ENCODE measurements around the gene ALOX15B.
"Not testable (repeated sequence)": the region's sequence is repeated elsewhere in the genome, so short reads cannot be mapped to it uniquely, and the experiment has no call there.

ALOX15B gene

GRCh38 chr17:8059131-8059530, 20.3 kb downstream of the ALOX15B start:
- Histone ChIP-seq H3K36me3 (ENCODE audit: control insufficient read depth, low read depth, low read length) (no peaks in the 10 kb centered on the region), H3K9me3 (ENCODE audit: control insufficient read depth, low read depth, low read length) (no peaks in the 10 kb centered on the region), H3K4me1 (ENCODE audit: control insufficient read depth, low read depth, low read length) (peaks cover 23% of the 10 kb centered on the region), H3K9ac (ENCODE audit: low read length) (no peak overlapping the region), H3K27ac (ENCODE audit: low read length) (no peak overlapping the region), H3K4me3 (ENCODE audit: low read length) (no peak overlapping the region), H3K27me3 (ENCODE audit: control insufficient read depth, insufficient read depth, low read length) (peaks cover 66% of the 10 kb centered on the region)

GRCh38 chr17:8060274-8060673, 21.4 kb downstream of the ALOX15B start:
- Histone ChIP-seq H3K9ac (ENCODE audit: low read length) (no peak overlapping the region), H3K27ac (ENCODE audit: low read length) (no peak overlapping the region), H3K36me3 (ENCODE audit: control insufficient read depth, low read depth, low read length) (no peaks in the 10 kb centered on the region), H3K9me3 (ENCODE audit: control insufficient read depth, low read depth, low read length) (no peaks in the 10 kb centered on the region), H3K4me1 (ENCODE audit: control insufficient read depth, low read depth, low read length) (peaks cover 23% of the 10 kb centered on the region), H3K4me3 (ENCODE audit: low read length) (no peak overlapping the region), H3K27me3 (ENCODE audit: control insufficient read depth, insufficient read depth, low read length) (peaks cover 76% of the 10 kb centered on the region)

GRCh38 chr17:8061851-8062250, 23.0 kb downstream of the ALOX15B start:
- H3K9me3 ChIP-seq (ENCODE audit: control insufficient read depth, low read depth, low read length); H3K9ac ChIP-seq (ENCODE audit: low read length); H3K36me3 ChIP-seq (ENCODE audit: control insufficient read depth, low read depth, low read length); H3K27ac ChIP-seq (ENCODE audit: low read length): not testable (repeated sequence)
- peak overlapping the region; percentile 55 for H3K4me3 ChIP-seq (ENCODE audit: low read length)
- peaks cover 70% of the 10 kb centered on the region for H3K27me3 ChIP-seq (ENCODE audit: control insufficient read depth, insufficient read depth, low read length)
- peaks cover 23% of the 10 kb centered on the region for H3K4me1 ChIP-seq (ENCODE audit: control insufficient read depth, low read depth, low read length)

- Histone ChIP-seq H3K27ac (ENCODE audit: low read length) (no peak overlapping the region), H3K4me3 (ENCODE audit: low read length) (peak overlapping the region; percentile 55), H3K9ac (ENCODE audit: low read length) (no peak overlapping the region), H3K4me1 (ENCODE audit: control insufficient read depth, low read depth, low read length) (peaks cover 23% of the 10 kb centered on the region), H3K9me3 (ENCODE audit: control insufficient read depth, low read depth, low read length) (no peaks in the 10 kb centered on the region), H3K27me3 (ENCODE audit: control insufficient read depth, insufficient read depth, low read length) (peaks cover 70% of the 10 kb centered on the region), H3K36me3 (ENCODE audit: control insufficient read depth, low read depth, low read length) (no peaks in the 10 kb centered on the region)
Observed at GRCh38 chr17:8062435-8062806, 23.6 kb downstream of the ALOX15B start.

GRCh38 chr17:8062807-8063483, 24.1 kb downstream of the ALOX15B start:
- H3K4me1 ChIP-seq (ENCODE audit: control insufficient read depth, low read depth, low read length): peaks cover 23% of the 10 kb centered on the region
- no peak overlapping the region for H3K9ac ChIP-seq (ENCODE audit: low read length)
- H3K36me3 ChIP-seq (ENCODE audit: control insufficient read depth, low read depth, low read length): no peaks in the 10 kb centered on the region
- H3K9me3 ChIP-seq (ENCODE audit: control insufficient read depth, low read depth, low read length): no peaks in the 10 kb centered on the region
- H3K4me3 ChIP-seq (ENCODE audit: low read length): peak overlapping the region; percentile 55
- peaks cover 69% of the 10 kb centered on the region for H3K27me3 ChIP-seq (ENCODE audit: control insufficient read depth, insufficient read depth, low read length)
- no peak overlapping the region for H3K27ac ChIP-seq (ENCODE audit: low read length)

- no peak overlapping the region for H3K9ac ChIP-seq (ENCODE audit: low read length)
- H3K9me3 ChIP-seq (ENCODE audit: control insufficient read depth, low read depth, low read length): no peaks in the 10 kb centered on the region
- H3K27me3 ChIP-seq (ENCODE audit: control insufficient read depth, insufficient read depth, low read length): peaks cover 68% of the 10 kb centered on the region
- H3K4me3 ChIP-seq (ENCODE audit: low read length): peak overlapping the region; percentile 55
- H3K36me3 ChIP-seq (ENCODE audit: control insufficient read depth, low read depth, low read length): no peaks in the 10 kb centered on the region
- H3K4me1 ChIP-seq (ENCODE audit: control insufficient read depth, low read depth, low read length): peaks cover 23% of the 10 kb centered on the region
- no peak overlapping the region for H3K27ac ChIP-seq (ENCODE audit: low read length)
Observed at GRCh38 chr17:8063761-8064534, 25.1 kb downstream of the ALOX15B start.

- Histone ChIP-seq H3K36me3 (ENCODE audit: control insufficient read depth, low read depth, low read length) (no peaks in the 10 kb centered on the region), H3K9me3 (ENCODE audit: control insufficient read depth, low read depth, low read length) (no peaks in the 10 kb centered on the region), H3K4me1 (ENCODE audit: control insufficient read depth, low read depth, low read length) (peaks cover 23% of the 10 kb centered on the region), H3K27me3 (ENCODE audit: control insufficient read depth, insufficient read depth, low read length) (peaks cover 62% of the 10 kb centered on the region), H3K4me3 (ENCODE audit: low read length) (no peak overlapping the region), H3K9ac (ENCODE audit: low read length) (no peak overlapping the region), H3K27ac (ENCODE audit: low read length) (no peak overlapping the region)
Observed at GRCh38 chr17:8064561-8065019, 25.7 kb downstream of the ALOX15B start.

GRCh38 chr17:8066841-8067775, 28.2 kb downstream of the ALOX15B start:
- H3K36me3 ChIP-seq (ENCODE audit: control insufficient read depth, low read depth, low read length): no peaks in the 10 kb centered on the region
- peaks cover 16% of the 10 kb centered on the region for H3K4me1 ChIP-seq (ENCODE audit: control insufficient read depth, low read depth, low read length)
- no peak overlapping the region for H3K27ac ChIP-seq (ENCODE audit: low read length)
- no peaks in the 10 kb centered on the region for H3K9me3 ChIP-seq (ENCODE audit: control insufficient read depth, low read depth, low read length)
- no peak overlapping the region for H3K9ac ChIP-seq (ENCODE audit: low read length)
- peaks cover 56% of the 10 kb centered on the region for H3K27me3 ChIP-seq (ENCODE audit: control insufficient read depth, insufficient read depth, low read length)
- no peak overlapping the region for H3K4me3 ChIP-seq (ENCODE audit: low read length)

GRCh38 chr17:8067806-8068205, 28.9 kb downstream of the ALOX15B start:
- Histone ChIP-seq H3K27me3 (ENCODE audit: control insufficient read depth, insufficient read depth, low read length) (peaks cover 56% of the 10 kb centered on the region), H3K36me3 (ENCODE audit: control insufficient read depth, low read depth, low read length) (no peaks in the 10 kb centered on the region), H3K4me1 (ENCODE audit: control insufficient read depth, low read depth, low read length) (peaks cover 9% of the 10 kb centered on the region), H3K9ac (ENCODE audit: low read length) (no peak overlapping the region), H3K27ac (ENCODE audit: low read length) (no peak overlapping the region), H3K4me3 (ENCODE audit: low read length) (no peak overlapping the region), H3K9me3 (ENCODE audit: control insufficient read depth, low read depth, low read length) (no peaks in the 10 kb centered on the region)

- Histone ChIP-seq H3K36me3 (ENCODE audit: control insufficient read depth, low read depth, low read length) (no peaks in the 10 kb centered on the region), H3K9me3 (ENCODE audit: control insufficient read depth, low read depth, low read length) (no peaks in the 10 kb centered on the region), H3K27ac (ENCODE audit: low read length) (no peak overlapping the region), H3K9ac (ENCODE audit: low read length) (no peak overlapping the region), H3K4me3 (ENCODE audit: low read length) (no peak overlapping the region), H3K4me1 (ENCODE audit: control insufficient read depth, low read depth, low read length) (peaks cover 5% of the 10 kb centered on the region), H3K27me3 (ENCODE audit: control insufficient read depth, insufficient read depth, low read length) (peaks cover 57% of the 10 kb centered on the region)
Observed at GRCh38 chr17:8068736-8069586, 30.1 kb downstream of the ALOX15B start.

- Histone ChIP-seq H3K27me3 (ENCODE audit: control insufficient read depth, insufficient read depth, low read length) (peaks cover 60% of the 10 kb centered on the region), H3K4me3 (ENCODE audit: low read length) (no peak overlapping the region), H3K9ac (ENCODE audit: low read length) (no peak overlapping the region), H3K4me1 (ENCODE audit: control insufficient read depth, low read depth, low read length) (peaks cover 5% of the 10 kb centered on the region), H3K36me3 (ENCODE audit: control insufficient read depth, low read depth, low read length) (no peaks in the 10 kb centered on the region), H3K27ac (ENCODE audit: low read length) (no peak overlapping the region), H3K9me3 (ENCODE audit: control insufficient read depth, low read depth, low read length) (no peaks in the 10 kb centered on the region)
Observed at GRCh38 chr17:8069587-8069860, 30.7 kb downstream of the ALOX15B start.
